KOPT-K1 (cell line): ENCODE results near the gene COLGALT1.
"Not testable (repeated sequence)": the region's sequence is repeated elsewhere in the genome, so short reads cannot be mapped to it uniquely, and the experiment has no call there.

ENCODE experiments used
- H3K27ac ChIP-seq: fragments of 200-600 bp; sonication (generic); 2 replicates; pipeline ENCODE4 v1.5.1; 2016; ENCODE audit warnings: antibody characterized with exemption, mild to moderate bottlenecking, low read depth, low read length; ENCODE audit not compliant: poor library complexity, severe bottlenecking
- H3K36me3 ChIP-seq: fragments of 200-600 bp; sonication (generic); 2 replicates; pipeline ENCODE4 v1.5.1; 2017; ENCODE audit warnings: antibody characterized with exemption, mild to moderate bottlenecking, low read length, moderate library complexity; ENCODE audit not compliant: insufficient read depth
- H3K9me3 ChIP-seq: fragments of 200-600 bp; sonication (generic); 2 replicates; pipeline ENCODE4 v1.5.1; 2017; ENCODE audit warnings: antibody characterized with exemption, low read length, mild to moderate bottlenecking; ENCODE audit not compliant: insufficient read depth, poor library complexity, severe bottlenecking

The COLGALT1 gene

GRCh38 chr19:17555480-17555928, at the start of gene COLGALT1:
TSS of gene COLGALT1 (plus strand) at chr19:17555649. CDS start at chr19:17555714, 65 bp downstream.
- Histone ChIP-seq H3K36me3 (peaks cover 33% of the 10 kb centered on the region), H3K27ac (peak within 1 kb of the TSS; percentile 84), H3K9me3 (no peaks in the 10 kb centered on the region)

DNA sequence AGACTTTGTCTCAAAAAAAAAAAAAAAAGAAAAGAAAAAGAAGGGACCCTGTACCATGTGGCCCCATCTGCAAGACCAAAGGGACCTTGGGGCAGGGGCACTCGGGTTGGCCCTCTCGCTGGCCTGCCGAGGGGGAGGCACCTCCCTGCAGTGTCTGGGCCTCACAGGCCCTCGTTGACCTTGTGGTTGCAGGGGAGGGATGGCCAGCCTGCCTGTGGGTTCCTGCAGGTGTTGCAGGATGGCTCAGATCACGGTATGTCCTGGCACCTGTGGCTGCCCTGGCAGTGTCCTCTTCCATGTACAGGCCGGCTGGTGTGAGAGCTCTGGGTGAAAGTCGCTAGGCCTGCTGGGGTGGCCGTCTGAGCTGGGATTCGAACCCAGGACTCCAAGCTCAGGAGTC, 48.7 kb upstream of the COLGALT1 start:
- Histone ChIP-seq H3K27ac (peak overlapping the region; percentile 33), H3K36me3 (peaks cover 23% of the 10 kb centered on the region; the same call in 1 of the 2 replicates), H3K9me3 (no peaks in the 10 kb centered on the region)

GRCh38 chr19:17508558-17508933, 46.9 kb upstream of the COLGALT1 start:
- H3K36me3 ChIP-seq = peaks cover 23% of the 10 kb centered on the region; the same call in 1 of the 2 replicates
- H3K27ac ChIP-seq, H3K9me3 ChIP-seq: not testable (repeated sequence)

DNA sequence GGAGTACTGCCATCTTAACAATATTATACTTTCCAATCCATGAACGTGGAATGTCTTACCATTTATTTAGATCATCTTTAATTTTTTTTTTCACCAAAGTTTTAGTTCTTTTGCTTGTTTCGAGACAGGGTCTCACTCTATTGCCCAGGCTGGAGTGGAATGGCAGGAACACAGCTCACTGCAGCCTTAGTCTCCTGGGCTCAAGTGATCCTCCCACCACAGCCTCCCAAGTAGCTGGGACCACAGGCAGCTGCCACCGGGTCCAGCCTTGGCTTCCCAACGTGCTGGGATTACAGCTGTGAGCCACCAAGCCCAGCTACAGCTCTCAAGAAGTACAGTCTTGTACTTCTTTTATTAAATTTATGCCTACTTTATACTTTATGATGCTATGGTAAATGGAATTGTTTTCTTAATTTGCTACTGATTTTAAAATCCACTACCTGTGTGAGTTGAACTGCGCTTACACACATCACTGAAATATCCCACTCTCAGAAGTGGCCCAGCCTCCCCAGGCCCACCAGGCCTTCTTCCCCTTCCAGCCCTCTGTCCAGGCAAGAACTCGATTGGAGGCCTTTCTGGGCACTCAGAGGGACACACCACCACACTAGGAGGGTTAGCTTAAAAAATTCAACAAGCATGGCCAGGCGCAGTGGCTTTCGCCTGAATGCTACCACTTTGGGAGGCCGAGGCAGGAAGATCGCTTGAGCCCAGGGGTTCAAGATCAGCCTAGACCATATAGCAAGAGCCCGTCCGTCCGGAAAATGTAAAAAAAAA, 45.0 kb upstream of the COLGALT1 start:
- Histone ChIP-seq H3K36me3 (peaks cover 21% of the 10 kb centered on the region; the same call in 1 of the 2 replicates), H3K9me3 (no peaks in the 10 kb centered on the region), H3K27ac (peak overlapping the region; percentile 98)

DNA sequence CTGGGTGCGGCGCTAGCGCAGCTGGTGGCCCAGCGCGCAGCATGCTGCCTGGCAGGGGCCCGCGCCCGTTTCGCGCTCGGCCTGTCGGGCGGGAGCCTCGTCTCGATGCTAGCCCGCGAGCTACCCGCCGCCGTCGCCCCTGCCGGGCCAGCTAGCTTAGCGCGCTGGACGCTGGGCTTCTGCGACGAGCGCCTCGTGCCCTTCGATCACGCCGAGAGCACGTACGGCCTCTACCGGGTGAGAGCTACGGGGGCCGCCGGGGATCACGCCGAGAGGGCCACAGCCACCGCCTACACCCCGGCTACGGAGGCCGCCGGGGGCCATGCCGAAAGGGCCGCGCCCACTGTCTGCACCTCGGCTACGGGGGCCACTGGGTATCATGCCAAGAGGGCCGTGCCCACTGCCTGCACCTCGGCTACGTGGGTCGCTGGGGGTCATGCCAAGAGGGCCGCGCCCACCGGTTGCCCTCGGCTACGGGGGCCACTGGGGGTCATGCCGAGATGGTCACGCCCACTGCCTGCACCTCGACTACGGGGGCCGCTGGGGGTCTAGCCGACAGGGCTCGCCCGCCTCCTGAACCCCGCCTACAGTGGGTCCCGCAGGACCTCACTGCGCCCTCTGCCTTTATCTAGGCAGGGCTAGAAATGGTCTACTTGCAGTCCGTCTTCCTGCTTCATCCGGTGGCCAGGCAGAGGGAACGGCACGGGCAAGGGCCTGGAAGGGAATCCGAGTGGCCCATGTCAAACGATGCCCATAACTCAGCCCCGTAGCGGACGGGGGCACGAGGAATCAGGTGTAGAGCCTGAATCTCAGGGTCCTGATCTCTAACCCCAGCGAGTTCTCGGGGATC, 43.5 kb upstream of the COLGALT1 start:
- peak overlapping the region; percentile 98 for H3K27ac ChIP-seq
- peaks cover 26% of the 10 kb centered on the region for H3K36me3 ChIP-seq
- H3K9me3 ChIP-seq = peaks cover 2% of the 10 kb centered on the region

DNA sequence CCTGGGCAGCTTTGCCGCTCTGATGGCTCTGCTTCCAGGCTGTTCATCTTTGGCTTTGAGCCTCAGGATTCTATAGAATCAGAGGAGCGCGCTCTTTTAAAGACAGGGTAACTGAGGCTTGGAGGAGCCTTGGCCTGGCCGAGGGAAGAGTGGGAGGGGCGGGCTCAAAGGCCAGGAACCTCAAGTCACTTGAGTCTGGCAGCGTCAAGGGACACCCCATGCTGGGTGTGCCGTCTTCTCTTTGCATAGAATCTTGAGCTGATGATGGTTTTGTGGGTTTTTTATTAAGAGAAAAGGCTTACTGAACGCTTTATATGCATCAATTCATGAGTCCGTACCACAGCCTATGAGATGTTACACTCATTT, 42.9 kb upstream of the COLGALT1 start:
- H3K36me3 ChIP-seq = peaks cover 31% of the 10 kb centered on the region
- H3K9me3 ChIP-seq = peaks cover 8% of the 10 kb centered on the region
- H3K27ac ChIP-seq = peak overlapping the region; percentile 98

GRCh38 chr19:17515408-17516149, 39.9 kb upstream of the COLGALT1 start:
- Histone ChIP-seq H3K9me3 (peaks cover 15% of the 10 kb centered on the region), H3K36me3 (peaks cover 41% of the 10 kb centered on the region), H3K27ac (no peak overlapping the region)

- Histone ChIP-seq H3K9me3 (peaks cover 15% of the 10 kb centered on the region), H3K27ac (no peak overlapping the region)
Observed at GRCh38 chr19:17517898-17518297, 37.6 kb upstream of the COLGALT1 start.

GRCh38 chr19:17518654-17519053, 36.8 kb upstream of the COLGALT1 start:
- peaks cover 15% of the 10 kb centered on the region for H3K9me3 ChIP-seq
- H3K36me3 ChIP-seq = peaks cover 49% of the 10 kb centered on the region
- not testable (repeated sequence) for H3K27ac ChIP-seq

More at GRCh38 chr19:17517898-17518297, 37.6 kb upstream of the COLGALT1 start:
- H3K36me3 ChIP-seq = peaks cover 49% of the 10 kb centered on the region

DNA sequence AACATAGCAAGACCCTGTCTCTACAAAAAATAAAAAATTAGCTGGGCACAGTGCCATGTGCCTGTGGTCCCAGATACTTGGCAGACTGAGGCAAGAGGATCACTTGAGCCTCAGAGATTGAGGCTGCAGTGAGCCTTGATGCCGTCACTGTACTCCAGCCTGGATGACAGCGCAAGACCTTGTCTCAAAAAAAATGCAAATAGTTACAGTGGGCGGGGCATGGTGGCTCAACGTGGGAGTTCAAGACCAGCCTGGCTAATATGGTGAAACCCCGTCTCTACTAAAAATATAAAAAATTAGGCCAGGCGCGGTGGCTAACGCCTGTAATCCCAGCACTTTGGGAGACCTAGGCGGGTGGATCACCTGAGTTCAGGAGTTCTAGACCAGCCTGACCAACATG, 35.5 kb upstream of the COLGALT1 start:
- Histone ChIP-seq H3K27ac (no peak overlapping the region), H3K36me3 (peaks cover 49% of the 10 kb centered on the region), H3K9me3 (peaks cover 15% of the 10 kb centered on the region)

DNA sequence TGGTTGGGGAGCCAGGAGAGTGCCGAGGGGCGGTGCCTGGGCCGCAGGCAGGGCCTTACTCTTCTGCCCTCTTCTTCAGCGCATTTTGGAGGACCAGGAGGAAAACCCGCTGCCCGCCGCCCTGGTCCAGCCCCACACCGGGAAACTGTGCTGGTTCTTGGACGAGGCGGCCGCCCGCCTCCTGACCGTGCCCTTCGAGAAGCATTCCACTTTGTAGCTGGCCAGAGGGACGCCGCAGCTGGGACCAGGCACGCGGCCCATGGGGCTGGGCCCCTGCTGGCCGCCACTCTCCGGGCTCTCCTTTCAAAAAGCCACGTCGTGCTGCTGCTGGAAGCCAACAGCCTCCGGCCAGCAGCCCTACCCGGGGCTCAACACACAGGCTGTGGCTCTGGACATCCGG, 34.6 kb upstream of the COLGALT1 start:
- no peak overlapping the region for H3K27ac ChIP-seq
- H3K9me3 ChIP-seq = peaks cover 15% of the 10 kb centered on the region
- peaks cover 47% of the 10 kb centered on the region for H3K36me3 ChIP-seq

GRCh38 chr19:17522988-17523872, 32.2 kb upstream of the COLGALT1 start:
- Histone ChIP-seq H3K9me3 (peaks cover 2% of the 10 kb centered on the region), H3K36me3 (peaks cover 23% of the 10 kb centered on the region), H3K27ac (peak overlapping the region; percentile 91)

DNA sequence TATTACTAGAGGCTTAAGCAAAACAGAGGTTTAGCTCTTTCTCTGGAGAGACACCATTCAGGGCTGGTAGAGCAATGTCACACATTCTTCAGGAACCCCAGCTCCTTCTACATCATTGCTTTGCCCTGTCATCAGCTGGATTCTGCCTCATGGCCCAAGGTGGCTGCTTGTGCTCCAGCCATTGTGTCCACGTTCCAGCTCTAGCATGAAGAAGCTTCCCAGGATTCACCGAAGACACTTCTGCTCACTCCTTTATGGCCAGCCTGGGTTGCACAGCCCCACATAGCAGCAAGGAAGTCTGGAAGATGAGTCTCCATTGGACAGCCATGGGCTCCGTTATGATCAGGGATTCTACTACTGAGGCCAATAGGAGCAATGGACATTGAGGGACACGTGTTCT, 30.8 kb upstream of the COLGALT1 start:
- Histone ChIP-seq H3K36me3 (peaks cover 10% of the 10 kb centered on the region; the same call in 1 of the 2 replicates), H3K27ac (no peak overlapping the region), H3K9me3 (peaks cover 8% of the 10 kb centered on the region)

DNA sequence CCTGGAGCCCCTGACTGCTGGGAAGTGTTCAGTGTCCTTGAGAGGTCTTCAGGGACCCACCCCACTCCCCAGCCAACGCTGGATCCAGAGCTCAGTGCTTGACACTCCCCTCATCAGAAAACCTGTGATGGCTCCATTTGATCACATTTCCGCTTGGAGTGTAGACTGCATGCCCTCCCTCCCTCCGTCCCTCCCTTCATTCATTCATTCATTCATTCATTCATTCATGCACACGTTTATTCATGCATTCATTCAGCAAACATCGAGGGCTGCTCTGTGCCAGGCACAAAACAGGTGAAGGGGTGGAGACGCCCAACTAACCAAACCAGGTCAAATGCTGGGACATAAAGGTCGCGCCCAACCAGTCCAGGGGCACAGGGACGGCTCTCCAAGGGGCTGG, 30.3 kb upstream of the COLGALT1 start:
- peaks cover 8% of the 10 kb centered on the region; the same call in 1 of the 2 replicates for H3K36me3 ChIP-seq
- peak overlapping the region; percentile 18 for H3K27ac ChIP-seq
- peaks cover 8% of the 10 kb centered on the region for H3K9me3 ChIP-seq
